ENCODE data around the gene DPP3. TPM values are rescaled to one million over a fixed set of nuclear protein-coding genes. Genes with fewer than 3 reads are reported as not detected.
"Not testable (repeated sequence)": the region's sequence is repeated elsewhere in the genome, so short reads cannot be mapped to it uniquely, and the experiment has no call there.

Gene DPP3
- total RNA-seq, 1 experiment from 2014 or later, result 146 TPM

GRCh38 chr11:66451663-66452062 is 28.6 kb upstream of the DPP3 start:
- H3K4me3 ChIP-seq, result no peak overlapping the region
- no peak overlapping the region for H3K27ac ChIP-seq
- H3K9me3 ChIP-seq (replicated peaks), result no peaks in the 10 kb centered on the region; the same call in 1 of the 2 replicates
- peaks cover 24% of the 10 kb centered on the region for H3K27me3 ChIP-seq (replicated peaks)
- 0 out of 2 replicates have a peak, but pooled peaks cover 6% of the 10 kb centered on the region for H3K4me1 ChIP-seq (replicated peaks)
- DNase-seq (ENCODE audit: low read depth in 1 of 2, low spot score in 2 of 2), result no peak
- no peaks in the 10 kb centered on the region for H3K36me3 ChIP-seq

- Histone ChIP-seq H3K4me1 (replicated peaks) (0 out of 2 replicates have a peak, but pooled peaks cover 6% of the 10 kb centered on the region), H3K27me3 (replicated peaks) (peaks cover 12% of the 10 kb centered on the region), H3K36me3 (no peaks in the 10 kb centered on the region), H3K4me3 (no peak overlapping the region), H3K9me3 (replicated peaks) (no peaks in the 10 kb centered on the region), H3K27ac (no peak overlapping the region)
- no peak for DNase-seq (ENCODE audit: low read depth in 1 of 2, low spot score in 2 of 2)
Measured at GRCh38 chr11:66454247-66454646, 26.0 kb upstream of the DPP3 start.

- no peak for DNase-seq (ENCODE audit: low read depth in 1 of 2, low spot score in 2 of 2)
- Histone ChIP-seq H3K9me3 (replicated peaks) (no peaks in the 10 kb centered on the region), H3K4me1 (replicated peaks) (0 out of 2 replicates have a peak, but pooled peaks cover 6% of the 10 kb centered on the region), H3K4me3 (no peak overlapping the region), H3K27me3 (replicated peaks) (peaks cover 12% of the 10 kb centered on the region), H3K27ac (no peak overlapping the region), H3K36me3 (no peaks in the 10 kb centered on the region)
Measured at GRCh38 chr11:66454828-66455227, 25.4 kb upstream of the DPP3 start.

GRCh38 chr11:66457826-66458225 is 22.4 kb upstream of the DPP3 start:
- Histone ChIP-seq H3K4me1 (replicated peaks) (0 out of 2 replicates have a peak, but pooled peaks cover 6% of the 10 kb centered on the region), H3K36me3 (no peaks in the 10 kb centered on the region), H3K27ac (no peak overlapping the region), H3K9me3 (replicated peaks) (peaks cover 14% of the 10 kb centered on the region), H3K4me3 (no peak overlapping the region), H3K27me3 (replicated peaks) (peaks cover 5% of the 10 kb centered on the region; the same call in 1 of the 2 replicates)
- no peak for DNase-seq (ENCODE audit: low read depth in 1 of 2, low spot score in 2 of 2)

GRCh38 chr11:66459138-66459778 is 21.0 kb upstream of the DPP3 start:
- no peak for DNase-seq (ENCODE audit: low read depth in 1 of 2, low spot score in 2 of 2)
- Histone ChIP-seq H3K36me3 (no peaks in the 10 kb centered on the region), H3K4me3 (no peak overlapping the region), H3K27me3 (replicated peaks) (0 out of 2 replicates have a peak, but pooled peaks cover 5% of the 10 kb centered on the region), H3K4me1 (replicated peaks) (0 out of 2 replicates have a peak, but pooled peaks cover 4% of the 10 kb centered on the region), H3K27ac (no peak overlapping the region), H3K9me3 (replicated peaks) (peaks cover 17% of the 10 kb centered on the region)

GRCh38 chr11:66462010-66462409 is 18.2 kb upstream of the DPP3 start:
- Histone ChIP-seq H3K4me3 (no peak overlapping the region), H3K27ac (no peak overlapping the region), H3K27me3 (replicated peaks) (no peaks in the 10 kb centered on the region), H3K36me3 (0 out of 2 replicates have a peak, but pooled peaks cover under 1% of the 10 kb centered on the region), H3K4me1 (replicated peaks) (peaks cover 4% of the 10 kb centered on the region), H3K9me3 (replicated peaks) (peaks cover 17% of the 10 kb centered on the region)
- no peak for DNase-seq (ENCODE audit: low read depth in 1 of 2, low spot score in 2 of 2)

- Histone ChIP-seq H3K4me1 (replicated peaks) (peaks cover 13% of the 10 kb centered on the region), H3K4me3 (no peak overlapping the region), H3K9me3 (replicated peaks) (peaks cover 19% of the 10 kb centered on the region), H3K27ac (no peak overlapping the region), H3K36me3 (0 out of 2 replicates have a peak, but pooled peaks cover 2% of the 10 kb centered on the region), H3K27me3 (replicated peaks) (no peaks in the 10 kb centered on the region)
- DNase-seq (ENCODE audit: low read depth in 1 of 2, low spot score in 2 of 2), result no peak
Measured at GRCh38 chr11:66462911-66463310, 17.3 kb upstream of the DPP3 start.

- DNase-seq (ENCODE audit: low read depth in 1 of 2, low spot score in 2 of 2); H3K4me3 ChIP-seq; H3K36me3 ChIP-seq; H3K27me3 ChIP-seq (replicated peaks); H3K27ac ChIP-seq: not testable (repeated sequence)
- Histone ChIP-seq H3K4me1 (replicated peaks) (peaks cover 13% of the 10 kb centered on the region), H3K9me3 (replicated peaks) (peaks cover 19% of the 10 kb centered on the region)
Measured at GRCh38 chr11:66464116-66464515, 16.1 kb upstream of the DPP3 start.

- peaks cover 13% of the 10 kb centered on the region for H3K4me1 ChIP-seq (replicated peaks)
- H3K36me3 ChIP-seq, result peaks cover 6% of the 10 kb centered on the region; the same call in 1 of the 2 replicates
- H3K27ac ChIP-seq, result no peak overlapping the region
- DNase-seq (ENCODE audit: low read depth in 1 of 2, low spot score in 2 of 2), result no peak
- H3K9me3 ChIP-seq (replicated peaks), result peaks cover 19% of the 10 kb centered on the region
- H3K4me3 ChIP-seq, result no peak overlapping the region
- H3K27me3 ChIP-seq (replicated peaks), result no peaks in the 10 kb centered on the region
Measured at GRCh38 chr11:66464916-66465315, 15.3 kb upstream of the DPP3 start.

- no peak overlapping the region for H3K27ac ChIP-seq
- H3K27me3 ChIP-seq (replicated peaks), result no peaks in the 10 kb centered on the region
- DNase-seq (ENCODE audit: low read depth in 1 of 2, low spot score in 2 of 2), result no peak
- no peak overlapping the region for H3K4me3 ChIP-seq
- peaks cover 19% of the 10 kb centered on the region for H3K9me3 ChIP-seq (replicated peaks)
- H3K36me3 ChIP-seq, result peaks cover 6% of the 10 kb centered on the region; the same call in 1 of the 2 replicates
- peaks cover 13% of the 10 kb centered on the region for H3K4me1 ChIP-seq (replicated peaks)
Measured at GRCh38 chr11:66465373-66466224, 14.6 kb upstream of the DPP3 start.

GRCh38 chr11:66466225-66467033 is 13.8 kb upstream of the DPP3 start, which contains the start of gene PELI3:
Gene PELI3 (plus strand): TSS chr11:66466905. CDS start chr11:66468129, 1,224 bp downstream.
- no peak within 1 kb of the TSS for H3K27ac ChIP-seq
- DNase-seq (ENCODE audit: low read depth in 1 of 2, low spot score in 2 of 2), result peak; percentile 96 to 98
- peaks cover 10% of the 10 kb centered on the region for H3K36me3 ChIP-seq
- H3K4me1 ChIP-seq (replicated peaks), result peaks cover 13% of the 10 kb centered on the region
- H3K4me3 ChIP-seq, result peak within 1 kb of the TSS; percentile 70
- H3K9me3 ChIP-seq (replicated peaks), result peaks cover 14% of the 10 kb centered on the region
- H3K27me3 ChIP-seq (replicated peaks), result no peaks in the 10 kb centered on the region

- Histone ChIP-seq H3K27ac (no peak overlapping the region), H3K4me3 (peak overlapping the region; percentile 70), H3K27me3 (replicated peaks) (no peaks in the 10 kb centered on the region), H3K9me3 (replicated peaks) (peaks cover 11% of the 10 kb centered on the region), H3K4me1 (replicated peaks) (peaks cover 13% of the 10 kb centered on the region), H3K36me3 (peaks cover 12% of the 10 kb centered on the region)
- peak; percentile 42 to 68 for DNase-seq (ENCODE audit: low read depth in 1 of 2, low spot score in 2 of 2)
Measured at GRCh38 chr11:66467034-66467659, 13.1 kb upstream of the DPP3 start.

GRCh38 chr11:66467756-66468155 is 12.5 kb upstream of the DPP3 start:
- Histone ChIP-seq H3K27ac (no peak overlapping the region), H3K36me3 (peaks cover 18% of the 10 kb centered on the region), H3K27me3 (replicated peaks) (no peaks in the 10 kb centered on the region), H3K4me3 (peak overlapping the region; percentile 70), H3K9me3 (replicated peaks) (0 out of 2 replicates have a peak, but pooled peaks cover 5% of the 10 kb centered on the region), H3K4me1 (replicated peaks) (peaks cover 13% of the 10 kb centered on the region)
- no peak for DNase-seq (ENCODE audit: low read depth in 1 of 2, low spot score in 2 of 2)

Measured in SJSA1 (cell line).